ENCODE results near the gene PXK. TPM values are rescaled to one million over a fixed set of nuclear protein-coding genes. Genes with fewer than 3 reads are reported as not detected.

The PXK gene
- total RNA-seq, 2 donors from 2014 or later, result 16.0 to 22.0 TPM

DNA sequence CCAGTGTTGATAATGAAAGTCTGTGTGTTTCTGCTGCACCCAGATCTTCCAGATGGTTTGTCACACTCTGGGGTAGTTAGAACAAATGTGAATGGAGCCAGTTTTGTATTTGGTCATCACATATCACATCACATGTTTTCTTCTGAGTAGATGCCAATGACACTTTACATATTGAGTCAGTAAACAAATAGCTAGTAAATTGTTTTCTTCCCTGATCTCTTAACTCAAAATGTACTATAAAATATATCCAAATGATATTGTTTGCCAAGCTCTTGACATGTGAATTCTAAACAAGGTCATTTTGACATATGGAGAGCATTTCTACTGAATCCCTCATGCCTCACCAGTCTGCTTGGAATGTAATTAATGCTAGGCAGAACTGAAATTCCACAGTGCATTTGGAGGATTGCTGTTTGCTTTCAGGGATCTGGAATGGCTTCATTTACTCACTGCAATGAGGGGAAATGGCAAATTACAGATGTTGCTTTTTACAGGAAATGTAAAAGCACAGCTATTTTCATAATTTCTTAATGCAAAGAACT, 55.9 kb downstream of the PXK start:
- Mint-ChIP-seq H3K36me3 (ENCODE audit: low read depth) (peaks cover 2% of the 10 kb centered on the region), H3K4me3 (no peak overlapping the region), H3K4me1 (peaks cover 52% of the 10 kb centered on the region), H3K27me3 (ENCODE audit: insufficient read depth) (no peaks in the 10 kb centered on the region), H3K9me3 (no peaks in the 10 kb centered on the region), H3K27ac (no peak overlapping the region)
- Histone ChIP-seq H3K4me3 (ENCODE audit: low read length) (no peak overlapping the region), H3K9ac (ENCODE audit: extremely low read depth, low read length, poor library complexity, severe bottlenecking) (no peak overlapping the region), H3K27ac (ENCODE audit: low read depth, low read length) (no peak overlapping the region), H3K27me3 (ENCODE audit: control insufficient read depth, insufficient read depth, low read length, poor library complexity, severe bottlenecking) (no peaks in the 10 kb centered on the region), H3K9me3 (ENCODE audit: control insufficient read depth, low read length) (no peaks in the 10 kb centered on the region), H3K36me3 (ENCODE audit: control insufficient read depth, insufficient read depth, low read length) (no peaks in the 10 kb centered on the region), H3K4me1 (ENCODE audit: control insufficient read depth, insufficient read depth, low read length) (peaks cover 5% of the 10 kb centered on the region)
- TF ChIP-seq, protein P1, sequence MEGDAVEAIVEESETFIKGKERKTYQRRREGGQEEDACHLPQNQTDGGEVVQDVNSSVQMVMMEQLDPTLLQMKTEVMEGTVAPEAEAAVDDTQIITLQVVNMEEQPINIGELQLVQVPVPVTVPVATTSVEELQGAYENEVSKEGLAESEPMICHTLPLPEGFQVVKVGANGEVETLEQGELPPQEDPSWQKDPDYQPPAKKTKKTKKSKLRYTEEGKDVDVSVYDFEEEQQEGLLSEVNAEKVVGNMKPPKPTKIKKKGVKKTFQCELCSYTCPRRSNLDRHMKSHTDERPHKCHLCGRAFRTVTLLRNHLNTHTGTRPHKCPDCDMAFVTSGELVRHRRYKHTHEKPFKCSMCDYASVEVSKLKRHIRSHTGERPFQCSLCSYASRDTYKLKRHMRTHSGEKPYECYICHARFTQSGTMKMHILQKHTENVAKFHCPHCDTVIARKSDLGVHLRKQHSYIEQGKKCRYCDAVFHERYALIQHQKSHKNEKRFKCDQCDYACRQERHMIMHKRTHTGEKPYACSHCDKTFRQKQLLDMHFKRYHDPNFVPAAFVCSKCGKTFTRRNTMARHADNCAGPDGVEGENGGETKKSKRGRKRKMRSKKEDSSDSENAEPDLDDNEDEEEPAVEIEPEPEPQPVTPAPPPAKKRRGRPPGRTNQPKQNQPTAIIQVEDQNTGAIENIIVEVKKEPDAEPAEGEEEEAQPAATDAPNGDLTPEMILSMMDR (conservative IDR thresholded peaks at IDR 0.05), result no peak
- DNase-seq, result no peak

DNA sequence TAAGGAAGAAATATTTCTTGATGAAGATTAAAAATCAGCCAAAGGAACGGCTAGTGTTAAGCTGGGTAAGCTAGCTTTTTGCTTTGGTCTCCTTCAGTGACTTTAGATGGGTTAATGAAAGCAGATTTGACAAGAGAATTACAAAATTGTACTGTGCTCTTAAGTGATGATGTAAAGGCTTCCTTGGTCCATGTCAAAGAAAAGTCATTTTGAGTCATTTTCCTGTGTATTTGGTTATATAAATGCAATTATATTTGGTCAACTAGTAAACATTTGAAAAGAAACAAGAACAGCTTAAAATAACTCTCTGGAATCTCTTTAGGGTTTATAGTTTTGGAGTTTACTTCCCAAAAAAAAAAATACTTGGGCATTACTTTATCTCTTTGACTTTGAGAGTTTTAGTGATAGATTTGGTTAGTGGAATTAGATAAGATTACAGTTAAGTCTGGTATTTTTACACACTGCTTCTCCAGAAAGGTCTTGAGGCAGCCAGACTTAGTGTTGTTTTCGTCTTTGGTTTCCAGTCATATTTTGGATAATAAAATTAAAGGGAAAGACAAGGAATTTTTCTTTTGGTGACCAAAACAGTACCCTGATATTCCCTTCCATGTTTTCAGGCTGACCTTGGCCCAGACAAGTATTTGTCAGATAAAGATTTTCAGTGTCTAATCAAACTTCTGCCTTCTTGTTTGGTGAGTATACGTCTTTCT, 58.6 kb downstream of the PXK start:
- H3K36me3 Mint-ChIP-seq (ENCODE audit: low read depth), result peaks cover 2% of the 10 kb centered on the region
- no peaks in the 10 kb centered on the region for H3K9me3 Mint-ChIP-seq
- H3K36me3 ChIP-seq (ENCODE audit: control insufficient read depth, insufficient read depth, low read length), result no peaks in the 10 kb centered on the region
- H3K27me3 ChIP-seq (ENCODE audit: control insufficient read depth, insufficient read depth, low read length, poor library complexity, severe bottlenecking), result no peaks in the 10 kb centered on the region
- peak overlapping the region; percentile 81 for H3K27ac Mint-ChIP-seq
- WGBS, 2 experiments (ENCODE audit: insufficient coverage in 1 of 2, insufficient read length in 1 of 2), result 78 to 80% methylated on average over 2 to 3 of the region's 3 CpGs
- no peak for DNase-seq
- peaks cover 12% of the 10 kb centered on the region for H3K4me1 ChIP-seq (ENCODE audit: control insufficient read depth, insufficient read depth, low read length)
- no peaks in the 10 kb centered on the region for H3K9me3 ChIP-seq (ENCODE audit: control insufficient read depth, low read length)
- H3K27ac ChIP-seq (ENCODE audit: low read depth, low read length), result no peak overlapping the region
- H3K9ac ChIP-seq (ENCODE audit: extremely low read depth, low read length, poor library complexity, severe bottlenecking), result peak overlapping the region; percentile 49
- peak overlapping the region; percentile 18 for H3K4me3 Mint-ChIP-seq
- no peaks in the 10 kb centered on the region for H3K27me3 Mint-ChIP-seq (ENCODE audit: insufficient read depth)
- TF ChIP-seq, protein P1 (conservative IDR thresholded peaks at IDR 0.05), result no peak
- peaks cover 53% of the 10 kb centered on the region for H3K4me1 Mint-ChIP-seq
- H3K4me3 ChIP-seq (ENCODE audit: low read length), result peak overlapping the region; percentile 73

DNA sequence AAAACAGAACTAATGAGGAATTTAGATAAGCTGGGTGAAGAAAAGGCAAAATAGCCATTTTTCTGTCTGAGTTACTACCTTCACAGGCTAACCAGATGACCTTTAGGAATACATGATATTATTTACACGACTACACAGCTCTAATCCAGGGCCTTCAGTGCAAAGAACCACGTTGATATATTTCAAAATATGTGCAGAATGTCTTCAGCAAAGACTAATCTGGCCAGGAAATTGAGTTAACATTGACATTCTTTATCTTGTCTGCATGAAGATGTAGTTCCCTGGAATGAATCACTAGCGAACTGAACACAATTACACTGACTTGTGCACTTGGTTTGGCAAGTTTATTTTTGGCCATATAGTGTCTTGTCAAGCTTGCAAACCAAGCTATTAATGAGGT, 59.5 kb downstream of the PXK start:
- H3K4me1 ChIP-seq (ENCODE audit: control insufficient read depth, insufficient read depth, low read length), result peaks cover 12% of the 10 kb centered on the region
- H3K9me3 Mint-ChIP-seq, result no peaks in the 10 kb centered on the region
- peak overlapping the region; percentile 18 for H3K4me3 Mint-ChIP-seq
- H3K36me3 Mint-ChIP-seq (ENCODE audit: low read depth), result peaks cover 4% of the 10 kb centered on the region
- no peak overlapping the region for H3K27ac ChIP-seq (ENCODE audit: low read depth, low read length)
- H3K27me3 ChIP-seq (ENCODE audit: control insufficient read depth, insufficient read depth, low read length, poor library complexity, severe bottlenecking), result no peaks in the 10 kb centered on the region
- H3K36me3 ChIP-seq (ENCODE audit: control insufficient read depth, insufficient read depth, low read length), result peaks cover 2% of the 10 kb centered on the region
- TF ChIP-seq, protein P1 (conservative IDR thresholded peaks at IDR 0.05), result no peak
- H3K4me1 Mint-ChIP-seq, result peaks cover 50% of the 10 kb centered on the region
- WGBS, 2 experiments (ENCODE audit: insufficient coverage in 1 of 2, insufficient read length in 1 of 2), result 79 to 81% methylated on average over 3 of the region's 3 CpGs
- DNase-seq, result no peak
- H3K27ac Mint-ChIP-seq, result no peak overlapping the region
- H3K4me3 ChIP-seq (ENCODE audit: low read length), result peak overlapping the region; percentile 73
- no peak overlapping the region for H3K9ac ChIP-seq (ENCODE audit: extremely low read depth, low read length, poor library complexity, severe bottlenecking)
- H3K27me3 Mint-ChIP-seq (ENCODE audit: insufficient read depth), result no peaks in the 10 kb centered on the region
- no peaks in the 10 kb centered on the region for H3K9me3 ChIP-seq (ENCODE audit: control insufficient read depth, low read length)

Data from endodermal cell (in vitro differentiated cells).